T follicular helper cell (primary cell): ENCODE data around the gene PRKAG1.
"Not testable (repeated sequence)": the region's sequence is repeated elsewhere in the genome, so short reads cannot be mapped to it uniquely, and the experiment has no call there.

Source experiments
- DNase-seq: peaks from one replicate; pipeline ENCODE4 v3.0.0-alpha.2; 2020; ENCODE audit warnings: low read depth
- total RNA-seq, 2 experiments: gene quantifications; one replicate each; lab custom pipeline; 2026; lab: John Stamatoyannopoulos, UW

Gene PRKAG1
- 2.1 to 3.2 reads per million in 2 experiments for total RNA-seq

DNA sequence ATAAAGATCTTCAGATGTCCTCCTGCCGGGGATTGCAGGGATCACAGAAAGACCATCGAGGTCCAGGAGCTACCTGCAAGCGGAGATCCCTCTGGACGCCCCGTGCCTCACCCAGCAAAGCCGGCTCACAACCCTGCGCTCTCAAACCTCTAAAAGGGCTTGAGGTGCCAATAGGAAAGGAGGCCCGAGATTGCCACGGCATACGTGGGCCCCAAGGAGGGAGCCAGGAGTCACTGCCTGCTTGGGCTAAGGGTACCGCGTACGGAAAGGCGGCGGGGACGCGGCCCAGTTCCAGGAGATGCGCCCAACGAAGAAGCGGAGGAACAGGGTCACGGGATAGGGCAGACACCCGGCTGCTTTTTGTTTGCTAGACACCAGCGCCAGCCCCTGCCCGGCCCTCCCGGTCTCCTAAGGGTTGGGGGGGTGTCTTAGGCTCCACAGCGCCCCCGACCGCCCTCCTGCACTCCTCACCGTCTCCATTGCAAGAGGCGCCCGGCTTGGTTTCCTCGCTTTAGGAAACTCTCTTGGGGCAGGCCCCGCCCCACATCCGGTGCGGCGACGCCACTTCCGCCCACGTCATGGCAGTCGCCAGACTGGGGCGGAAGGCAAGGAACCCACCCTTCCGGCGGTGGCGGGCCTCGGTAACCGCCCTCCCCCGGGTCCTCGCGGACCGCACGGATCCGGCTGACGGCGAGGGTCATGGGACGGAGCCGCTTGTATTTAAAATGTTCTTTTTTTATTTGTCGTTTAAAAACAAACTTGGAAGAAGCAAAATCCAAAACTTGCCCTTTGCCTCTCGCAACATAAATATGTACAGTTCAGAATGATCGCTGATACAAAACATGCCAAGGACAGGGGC is at the start of gene PRKAG1:
TSS of gene PRKAG1 (minus strand) at position 516 of the 859 bp plus-strand sequence. CDS start at position 480, 36 bp downstream.
- peak; percentile 96 for DNase-seq

DNA sequence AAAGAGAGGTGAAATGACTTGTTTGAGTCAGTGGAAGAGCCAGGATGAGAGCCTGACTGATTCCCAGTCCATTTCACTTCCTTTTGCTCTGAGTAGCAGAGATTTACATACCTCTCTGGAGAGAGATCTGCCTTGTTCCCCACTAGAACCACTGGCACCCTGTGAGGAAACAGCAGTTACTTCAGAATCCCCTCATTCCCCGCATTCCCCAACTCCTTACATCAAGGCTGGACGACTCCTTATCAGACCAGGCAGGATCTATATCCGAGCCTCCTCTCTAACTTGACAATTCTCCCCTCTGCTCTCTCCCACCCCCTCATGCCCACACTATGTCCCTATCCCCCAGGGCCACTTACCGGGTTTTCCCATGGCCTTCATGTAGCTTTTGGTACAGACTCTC is 47.5 kb upstream of the PRKAG1 start:
- no peak for DNase-seq

DNA sequence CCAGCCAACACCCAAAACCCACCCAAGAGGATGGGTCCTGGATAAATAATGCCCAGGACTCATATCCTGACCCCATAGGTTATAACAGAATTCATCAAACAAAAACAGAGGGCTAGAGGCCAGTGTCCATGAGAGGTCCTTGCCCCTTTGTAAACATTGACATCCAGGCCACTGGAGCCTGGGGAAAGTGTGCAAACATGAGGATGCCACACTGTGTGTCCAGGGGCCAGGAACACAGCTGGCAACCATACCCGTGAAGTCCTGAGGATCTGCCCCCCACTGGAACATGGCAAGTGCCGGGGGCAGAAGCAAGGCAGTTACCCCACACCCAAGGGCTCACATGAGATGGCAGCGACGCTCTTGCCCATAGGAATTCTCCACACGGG is 46.2 kb upstream of the PRKAG1 start:
- DNase-seq: no peak

DNA sequence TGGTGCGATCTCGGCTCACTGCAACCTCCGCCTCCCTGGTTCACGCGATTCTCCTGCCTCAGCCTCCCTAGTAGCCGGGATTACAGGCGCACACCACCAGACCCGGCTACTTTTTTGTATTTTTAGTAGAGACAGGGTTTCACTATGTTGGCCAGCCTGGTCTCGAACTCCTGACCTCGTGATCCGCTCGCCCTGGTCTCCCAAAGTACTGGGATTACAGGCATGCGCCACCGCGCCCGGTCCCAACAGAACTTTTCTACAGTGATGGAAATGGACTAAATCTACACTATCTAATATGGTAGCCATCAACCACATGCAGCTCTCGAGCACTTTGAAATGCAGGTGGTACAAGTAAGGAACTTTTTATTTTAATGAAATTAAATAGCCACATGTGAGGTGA is 43.3 kb upstream of the PRKAG1 start:
- DNase-seq: not testable (repeated sequence)

GRCh38 chr12:49061157-49061650 is 42.6 kb upstream of the PRKAG1 start:
- no peak for DNase-seq

- peak; percentile 81 for DNase-seq
These were observed 41.9 kb upstream of the PRKAG1 start, which contains the start of gene KMT2D for GRCh38 chr12:49060237-49061156. TSS of gene KMT2D (minus strand) at chr12:49060794. CDS start at chr12:49055324, 5,470 bp downstream.

- DNase-seq: no peak
These were observed 41.0 kb upstream of the PRKAG1 start for GRCh38 chr12:49059299-49060171.

DNA sequence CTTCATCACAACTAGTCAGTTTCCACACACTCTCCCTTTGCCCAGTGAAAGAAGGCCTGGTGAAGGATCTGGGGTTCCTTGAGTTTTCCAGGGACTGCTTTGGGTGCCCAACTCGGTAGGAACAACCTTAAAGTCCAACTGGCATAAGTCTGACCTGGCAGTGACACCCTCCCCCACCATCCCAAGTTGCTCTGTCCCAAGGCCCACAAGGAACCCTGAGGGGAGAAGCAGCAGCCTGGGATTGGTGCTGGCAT is 40.4 kb upstream of the PRKAG1 start:
- DNase-seq: no peak

- DNase-seq: no peak
These were observed 39.9 kb upstream of the PRKAG1 start for GRCh38 chr12:49058366-49059044.

GRCh38 chr12:49057888-49058287 is 39.3 kb upstream of the PRKAG1 start:
- DNase-seq: no peak

DNA sequence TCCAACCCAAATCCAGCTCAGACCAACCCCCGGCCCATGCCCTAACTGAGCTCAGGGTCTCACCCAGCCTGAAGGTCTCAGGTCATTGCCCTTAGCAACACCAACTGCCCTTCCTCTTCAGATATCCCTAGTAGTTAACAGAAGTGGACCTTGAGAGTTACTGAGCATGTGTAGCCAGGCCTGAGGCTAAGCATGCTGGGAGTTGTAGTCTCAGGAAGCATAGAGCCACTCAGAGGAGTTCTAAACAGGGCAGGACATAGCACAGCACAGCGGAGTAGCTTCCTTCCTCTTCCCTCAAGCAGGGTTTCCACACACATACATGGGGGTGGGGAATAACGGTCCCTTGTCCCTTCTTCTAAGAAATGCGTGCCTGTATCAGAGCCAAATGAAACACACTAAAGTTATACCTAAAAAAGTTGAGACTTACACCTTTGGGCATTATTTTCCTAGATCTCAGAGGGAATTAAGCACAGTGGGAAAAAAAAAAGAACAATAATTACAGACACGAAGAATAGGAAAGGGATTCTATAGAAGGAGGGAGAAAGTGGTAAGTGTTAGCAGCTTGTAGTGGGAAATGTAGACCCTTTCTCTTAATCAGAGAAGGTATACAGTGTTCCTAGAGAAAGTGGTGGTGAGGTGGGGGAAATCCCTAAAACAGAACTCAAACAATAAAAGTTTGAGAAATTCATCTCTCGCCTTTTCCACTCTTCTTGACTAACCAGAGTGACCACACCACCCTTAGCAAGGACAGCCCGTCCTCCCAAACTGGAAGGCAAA is 37.6 kb upstream of the PRKAG1 start:
- DNase-seq: peak; percentile 37

- no peak for DNase-seq
These were observed 36.5 kb upstream of the PRKAG1 start for GRCh38 chr12:49055092-49055491.

- DNase-seq: no peak
These were observed 35.9 kb upstream of the PRKAG1 start for GRCh38 chr12:49054524-49054923.

DNA sequence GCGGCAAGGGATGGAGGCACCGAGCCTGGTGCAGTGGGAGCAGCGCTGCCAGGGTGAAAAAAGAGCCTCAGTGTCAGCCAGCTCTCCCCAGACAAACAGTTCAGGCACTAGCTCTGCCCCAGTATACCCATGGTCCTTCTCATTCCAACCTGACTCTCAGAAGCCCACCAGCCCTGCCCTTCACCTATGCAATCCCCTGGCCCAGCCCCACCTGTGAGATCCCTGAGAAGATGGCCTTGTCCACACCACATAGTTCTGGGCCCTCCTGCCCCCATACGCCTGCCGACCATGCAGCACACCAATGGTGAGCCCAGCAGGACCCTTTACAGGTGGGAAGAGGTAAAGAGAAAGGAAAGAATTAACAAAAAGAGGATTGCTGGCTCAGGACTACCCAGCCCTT is 35.5 kb upstream of the PRKAG1 start:
- no peak for DNase-seq

DNA sequence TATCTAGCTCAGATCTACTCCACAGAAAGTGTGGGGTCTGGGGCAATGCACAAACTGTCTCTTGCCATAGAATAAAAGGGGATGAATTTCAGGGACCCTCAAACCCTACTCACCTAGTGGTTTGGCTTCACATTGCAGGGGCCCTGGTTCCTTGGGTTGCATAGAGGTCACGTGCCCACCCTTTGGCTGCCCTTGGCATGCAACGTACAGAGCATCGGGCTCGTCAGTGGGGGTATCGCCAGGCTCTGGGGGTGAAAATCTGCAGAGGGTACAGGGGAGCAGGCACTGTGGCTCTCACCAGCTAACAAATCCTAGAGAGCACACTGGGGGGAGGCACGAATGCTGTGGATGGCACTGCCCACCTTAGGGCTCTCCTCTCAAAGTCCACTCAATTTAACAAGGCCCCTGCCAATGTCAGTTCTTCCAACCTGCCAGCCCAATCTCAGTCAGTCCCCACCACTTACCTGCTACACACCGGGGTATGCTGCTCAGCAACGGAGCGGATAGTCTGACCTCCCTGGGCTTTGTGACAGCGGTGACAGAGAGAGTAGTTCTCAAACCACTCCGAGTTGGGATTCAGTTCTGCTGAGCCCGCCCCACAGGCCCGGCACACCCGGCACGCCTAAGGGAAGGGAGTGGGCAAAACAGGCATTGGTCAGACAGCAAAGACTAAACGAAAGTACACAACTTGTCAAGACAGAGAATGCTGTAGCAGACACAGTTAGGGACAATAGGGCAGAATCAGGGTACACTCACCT is 34.1 kb upstream of the PRKAG1 start:
- no peak for DNase-seq

DNA sequence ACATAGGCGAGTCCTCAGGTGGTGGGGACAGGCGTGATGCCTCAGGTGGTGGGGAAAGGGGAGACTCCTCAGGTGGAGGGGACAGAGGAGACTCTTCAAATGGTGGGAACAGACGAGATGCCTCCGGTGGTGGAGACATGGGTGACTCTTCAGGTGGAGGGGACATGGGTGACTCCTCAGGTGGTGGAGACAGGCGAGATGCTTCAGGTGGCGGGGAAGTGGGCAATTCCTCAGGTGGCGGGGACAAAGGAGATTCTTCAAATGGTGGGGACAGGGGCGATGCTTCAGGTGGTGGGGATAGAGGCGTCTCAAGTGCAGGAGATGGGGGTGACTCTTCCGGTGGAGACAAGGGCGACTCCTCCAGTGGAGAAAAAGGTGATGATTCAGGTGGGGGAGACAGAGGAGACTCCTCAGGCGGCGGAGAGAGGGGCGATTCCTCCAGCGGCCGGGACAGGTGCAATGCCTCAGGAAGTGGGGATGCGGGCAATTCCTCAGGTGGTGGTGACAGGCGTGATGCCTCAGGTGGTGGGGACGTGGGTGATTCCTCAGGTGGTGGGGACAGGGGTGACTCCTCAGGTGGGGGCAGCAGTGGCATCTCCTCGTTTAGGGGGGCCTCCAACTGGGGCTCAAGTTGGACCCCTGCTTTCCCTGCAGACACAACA is 33.3 kb upstream of the PRKAG1 start:
- DNase-seq: no peak

- no peak for DNase-seq
These were observed 32.8 kb upstream of the PRKAG1 start for GRCh38 chr12:49051373-49051764.

DNA sequence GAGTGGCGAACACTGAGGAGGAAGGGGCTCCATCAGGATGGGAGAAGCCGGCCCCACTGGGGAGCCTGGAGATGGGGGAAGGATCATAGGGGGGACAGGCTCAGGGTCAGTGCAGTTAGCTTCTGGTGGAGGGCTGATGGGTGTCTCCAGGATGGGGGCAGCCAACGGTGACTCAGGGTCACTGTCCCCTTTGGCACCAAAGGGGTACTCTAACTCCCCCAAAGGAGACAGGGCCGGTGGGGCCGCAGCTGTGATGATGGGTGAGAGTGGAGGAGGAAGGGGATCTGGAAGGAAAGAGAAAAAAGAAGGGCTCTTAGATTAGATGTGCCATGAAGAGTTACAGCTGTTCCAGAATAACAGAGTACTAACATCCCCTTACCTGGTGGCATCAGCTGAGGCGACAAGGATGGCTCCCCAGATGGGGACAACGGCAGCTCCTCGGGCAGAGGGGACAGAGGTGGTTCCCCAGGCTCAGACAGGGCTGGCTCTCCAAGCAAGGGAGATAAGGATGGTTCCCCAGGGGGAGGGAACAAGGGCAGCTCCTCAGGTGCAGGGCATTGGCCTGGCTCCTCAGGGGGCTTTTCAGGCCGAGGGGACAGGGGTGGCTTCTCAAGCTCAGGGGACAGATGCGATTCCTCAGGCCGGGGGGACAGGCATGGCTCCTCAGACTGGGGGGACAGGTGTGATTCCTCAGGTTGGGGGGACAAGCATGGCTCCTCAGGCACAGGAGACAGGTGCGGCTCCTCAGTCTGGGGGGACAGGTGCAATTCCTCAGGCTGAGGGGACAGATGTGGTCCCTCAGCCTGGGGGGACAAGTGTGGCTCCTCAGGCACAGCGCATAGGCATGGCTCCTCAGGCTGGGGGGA is 32.2 kb upstream of the PRKAG1 start:
- no peak for DNase-seq
